ENCODE data around the gene RPS23. TPM values are rescaled to one million over a fixed set of nuclear protein-coding genes. Genes with fewer than 3 reads are reported as not detected.

Gene RPS23
- total RNA-seq, 1 experiment from 2014 or later: 1,388 TPM

GRCh38 chr5:82278711-82279370 lies 687 bp upstream of the RPS23 start:
- H3K4me1 ChIP-seq (ENCODE audit: control insufficient read depth, insufficient read depth, low read length): peaks cover 19% of the 10 kb centered on the region
- peaks cover 28% of the 10 kb centered on the region for H3K36me3 ChIP-seq (ENCODE audit: control insufficient read depth, insufficient read depth, low read length)
- intact Hi-C loops (cut with micrococcal nuclease; ENCODE audit: unreplicated experiment) (no loop called here), in situ Hi-C loops (cut with HindIII; ENCODE audit: low pct_unique_long_range_greater_than_20kb, low sequenced_read_pairs) (no loop called here)
- POLR2A ChIA-PET: interaction anchor here (0.6 to 0.7 kb wide), 2 partner anchors 20 to 766 kb away, joined by 3 read pairs; no protein-coding TSS in a partner anchor
- no peak for ATAC-seq
- peak overlapping the region; percentile 99 for H3K27ac ChIP-seq (ENCODE audit: low read length)
- TF ChIP-seq TCF7L2 (IDR thresholded peaks at IDR 0.05; ENCODE audit: low read depth, low read length): no peak
- TF ChIP-seq REST (IDR thresholded peaks at IDR 0.05; ENCODE audit: insufficient read depth in 1 of 2, low read depth in 2 of 2, low read length in 1 of 2): 0 out of 4 replicates have a peak, but pooled peaks of 1 of the 2 experiments have one; percentile 0
- BruUV-seq (replicated peaks): TSS peak; percentile 94
- H3K4me3 ChIP-seq (ENCODE audit: low read depth in 2 of 2, low read length in 2 of 2): peak overlapping the region; percentile 93 to 100
- CTCF ChIA-PET: interaction anchor here (0.6 kb wide), 1 partner anchor 768 kb away, joined by 3 read pairs; no protein-coding TSS in a partner anchor
- no peaks in the 10 kb centered on the region for H3K27me3 ChIP-seq (ENCODE audit: control insufficient read depth, insufficient read depth, low read length)
- no peaks in the 10 kb centered on the region for H3K9me3 ChIP-seq (ENCODE audit: control insufficient read depth, insufficient read depth, low read depth, low read length)
- DNase-seq (ENCODE audit: low read depth, low spot score): no peak

- Histone ChIP-seq H3K4me3 (ENCODE audit: low read depth in 2 of 2, low read length in 2 of 2) (peak overlapping the region; percentile 93 to 100), H3K27ac (ENCODE audit: low read length) (peak overlapping the region; percentile 99), H3K27me3 (ENCODE audit: control insufficient read depth, insufficient read depth, low read length) (no peaks in the 10 kb centered on the region), H3K4me1 (ENCODE audit: control insufficient read depth, insufficient read depth, low read length) (peaks cover 19% of the 10 kb centered on the region), H3K36me3 (ENCODE audit: control insufficient read depth, insufficient read depth, low read length) (peaks cover 28% of the 10 kb centered on the region), H3K9me3 (ENCODE audit: control insufficient read depth, insufficient read depth, low read depth, low read length) (no peaks in the 10 kb centered on the region)
- in situ Hi-C loops (cut with HindIII; ENCODE audit: low pct_unique_long_range_greater_than_20kb, low sequenced_read_pairs) (no loop called here), intact Hi-C loops (cut with micrococcal nuclease; ENCODE audit: unreplicated experiment) (no loop called here)
- TF ChIP-seq CTCF (IDR thresholded peaks at IDR 0.05): no peak
- no peak for TF ChIP-seq REST (IDR thresholded peaks at IDR 0.05; ENCODE audit: insufficient read depth in 1 of 2, low read depth in 2 of 2, low read length in 1 of 2)
- TF ChIP-seq SIN3A (IDR thresholded peaks at IDR 0.05; ENCODE audit: borderline replicate concordance, insufficient read depth, low read depth, low read length): no peak
- TF ChIP-seq POLR2AphosphoS5 (IDR thresholded peaks at IDR 0.05; ENCODE audit: low read depth, low read length): no peak; the same call in 1 of the 2 replicates
- no peak for TF ChIP-seq TCF7L2 (IDR thresholded peaks at IDR 0.05; ENCODE audit: low read depth, low read length)
- DNase-seq (ENCODE audit: low read depth, low spot score): no peak
- no TSS peak for BruUV-seq (replicated peaks)
- ChIA-PET CTCF (no interaction called here), POLR2A (no interaction called here)
- 0 out of 2 replicates have a peak, but pooled peaks have one; percentile 1 for ATAC-seq
Measured at GRCh38 chr5:82277613-82277986, 554 bp downstream of the RPS23 start.

Data from Panc1 (cell line).